Fibroblast of lung (primary cell): ENCODE measurements around the gene PLXNA1. TPM values are rescaled to one million over a fixed set of nuclear protein-coding genes. Genes with fewer than 3 reads are reported as not detected.

Experiments used
- DNase-seq, 2 donors: peaks; one replicate each; pipeline versions ENCODE4 v3.0.0 to v3.0.0-alpha.2; 2010; ENCODE audit warnings: low read depth in 2 of 2
- H2AFZ ChIP-seq: 2 replicates; pipeline ENCODE4 v1.5.1; 2012; ENCODE audit warnings: low read length, control low read depth, inconsistent platforms
- H3K27ac ChIP-seq: 2 replicates; pipeline ENCODE4 v1.5.1; 2011; ENCODE audit warnings: low read length, control low read depth; ENCODE audit not compliant: insufficient read depth
- H3K27me3 ChIP-seq: 2 replicates; pipeline ENCODE4 v1.5.1; 2011; ENCODE audit warnings: mild to moderate bottlenecking, low read length; ENCODE audit not compliant: control insufficient read depth, insufficient read depth
- H3K36me3 ChIP-seq: 2 replicates; pipeline ENCODE4 v1.5.1; 2011; ENCODE audit warnings: low read length; ENCODE audit not compliant: control insufficient read depth, insufficient read depth
- H3K4me1 ChIP-seq: 2 replicates; pipeline ENCODE4 v1.5.1; 2011; ENCODE audit warnings: low read length; ENCODE audit not compliant: control insufficient read depth, insufficient read depth; ENCODE audit errors: extremely low read depth
- H3K4me2 ChIP-seq: 2 replicates; pipeline ENCODE4 v1.5.1; 2011; ENCODE audit warnings: low read length, control low read depth; ENCODE audit not compliant: insufficient read depth; ENCODE audit errors: extremely low read depth
- H3K4me3 ChIP-seq, 4 experiments: fragments of 200-600 bp in 1 of 4; sonication (generic) in 1 of 4; replicated peaks in 1 of 4; 2 replicates each; pipeline ENCODE4 v1.5.1; 2011 to 2016; ENCODE audit warnings: low read length in 4 of 4, low read depth in 3 of 4, mild to moderate bottlenecking in 3 of 4, control low read depth in 2 of 4, inconsistent platforms in 1 of 4, mixed read lengths in 1 of 4; ENCODE audit not compliant: insufficient read depth in 1 of 4; ENCODE audit errors: control extremely low read depth in 1 of 4
- H3K79me2 ChIP-seq: 2 replicates; pipeline ENCODE4 v1.5.1; 2012; ENCODE audit warnings: mild to moderate bottlenecking, low read length, inconsistent platforms; ENCODE audit not compliant: control insufficient read depth, insufficient read depth
- H3K9ac ChIP-seq: 2 replicates; pipeline ENCODE4 v1.5.1; 2011; ENCODE audit warnings: mild to moderate bottlenecking, low read length, control low read depth; ENCODE audit not compliant: insufficient read depth
- H3K9me3 ChIP-seq: 2 replicates; pipeline ENCODE4 v1.5.1; 2012; ENCODE audit warnings: low read depth, low read length; ENCODE audit not compliant: control insufficient read depth, insufficient read depth
- H4K20me1 ChIP-seq: 2 replicates; pipeline ENCODE4 v1.5.1; 2011; ENCODE audit warnings: low read length; ENCODE audit not compliant: control insufficient read depth, insufficient read depth; ENCODE audit errors: extremely low read depth
- EZH2 ChIP-seq: IDR thresholded peaks from 2 replicates; pipeline ENCODE4 v1.5.1; 2012; ENCODE audit warnings: low read length, control low read depth, mild to moderate bottlenecking; ENCODE audit errors: missing control alignments
- polyA plus RNA-seq, 2 donors: library from polyadenylated mRNA; depleted of rRNA in 1 of 2; stranded (reverse) in 1 of 2; unstranded in 1 of 2; fragments of >200 nt; gene quantifications; 2 replicates each; pipeline ENCODE4 v1.2.1, GENCODE V29; 2011 to 2012; ENCODE audit warnings: missing spikeins in 1 of 2
- total RNA-seq: library from RNA; depleted of rRNA; stranded (reverse); fragments of >200 nt; gene quantifications from 2 replicates; pipeline ENCODE4 v1.2.1, GENCODE V29; 2014
- TF ChIP-seq, protein P1 (sequence below), 2 donors: IDR thresholded peaks in 1 of 2; conservative IDR thresholded peaks in 1 of 2; 1 replicate in 1 of 2; 2 replicates in 1 of 2; pipeline ENCODE4 v1.5.1; 2011 to 2012; ENCODE audit warnings: low read length in 2 of 2, control low read depth in 1 of 2, inconsistent platforms in 1 of 2, low read depth in 1 of 2, mild to moderate bottlenecking in 1 of 2

PLXNA1 gene
- total and polyA plus RNA-seq, 2 donors (not counting 1 experiment from before 2014, with no cell fraction given) = 21.1 to 48.6 TPM

DNA sequence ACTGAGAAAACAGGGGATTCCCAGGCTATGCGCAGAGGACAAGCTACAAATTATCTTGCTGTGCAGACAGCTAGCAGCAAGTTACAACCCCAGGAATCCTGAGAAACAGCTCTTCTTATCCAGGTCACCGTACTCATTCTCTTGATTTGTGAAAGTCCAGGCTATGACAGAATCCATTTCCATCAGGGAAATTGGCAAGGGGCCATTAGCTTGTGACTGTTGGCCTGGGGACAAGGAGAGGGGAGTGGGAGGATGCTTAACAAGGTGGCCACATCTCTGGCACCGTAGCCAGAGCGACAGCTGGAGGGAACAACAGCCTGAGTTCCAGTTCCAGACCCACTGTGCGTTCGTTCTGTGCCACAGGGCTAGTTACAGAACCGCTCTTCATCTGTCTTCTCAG lies 44.9 kb upstream of the PLXNA1 start:
- Histone ChIP-seq H3K4me3 (no peak overlapping the region), H3K9me3 (no peaks in the 10 kb centered on the region), H3K9ac (no peak overlapping the region), H3K36me3 (no peaks in the 10 kb centered on the region), H3K4me2 (no peak overlapping the region), H3K27ac (no peak overlapping the region), H4K20me1 (no peaks in the 10 kb centered on the region), H2AFZ (no peak overlapping the region), H3K79me2 (no peaks in the 10 kb centered on the region), H3K27me3 (no peaks in the 10 kb centered on the region), H3K4me1 (peaks cover 2% of the 10 kb centered on the region)
- no peak for TF ChIP-seq EZH2
- TF ChIP-seq, protein P1, sequence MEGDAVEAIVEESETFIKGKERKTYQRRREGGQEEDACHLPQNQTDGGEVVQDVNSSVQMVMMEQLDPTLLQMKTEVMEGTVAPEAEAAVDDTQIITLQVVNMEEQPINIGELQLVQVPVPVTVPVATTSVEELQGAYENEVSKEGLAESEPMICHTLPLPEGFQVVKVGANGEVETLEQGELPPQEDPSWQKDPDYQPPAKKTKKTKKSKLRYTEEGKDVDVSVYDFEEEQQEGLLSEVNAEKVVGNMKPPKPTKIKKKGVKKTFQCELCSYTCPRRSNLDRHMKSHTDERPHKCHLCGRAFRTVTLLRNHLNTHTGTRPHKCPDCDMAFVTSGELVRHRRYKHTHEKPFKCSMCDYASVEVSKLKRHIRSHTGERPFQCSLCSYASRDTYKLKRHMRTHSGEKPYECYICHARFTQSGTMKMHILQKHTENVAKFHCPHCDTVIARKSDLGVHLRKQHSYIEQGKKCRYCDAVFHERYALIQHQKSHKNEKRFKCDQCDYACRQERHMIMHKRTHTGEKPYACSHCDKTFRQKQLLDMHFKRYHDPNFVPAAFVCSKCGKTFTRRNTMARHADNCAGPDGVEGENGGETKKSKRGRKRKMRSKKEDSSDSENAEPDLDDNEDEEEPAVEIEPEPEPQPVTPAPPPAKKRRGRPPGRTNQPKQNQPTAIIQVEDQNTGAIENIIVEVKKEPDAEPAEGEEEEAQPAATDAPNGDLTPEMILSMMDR (conservative IDR thresholded peaks at IDR 0.05 in 1 of 2, IDR thresholded peaks at IDR 0.05 in 1 of 2; ENCODE audit: low read depth in 1 of 2, low read length in 2 of 2) = no peak
- no peak for DNase-seq

DNA sequence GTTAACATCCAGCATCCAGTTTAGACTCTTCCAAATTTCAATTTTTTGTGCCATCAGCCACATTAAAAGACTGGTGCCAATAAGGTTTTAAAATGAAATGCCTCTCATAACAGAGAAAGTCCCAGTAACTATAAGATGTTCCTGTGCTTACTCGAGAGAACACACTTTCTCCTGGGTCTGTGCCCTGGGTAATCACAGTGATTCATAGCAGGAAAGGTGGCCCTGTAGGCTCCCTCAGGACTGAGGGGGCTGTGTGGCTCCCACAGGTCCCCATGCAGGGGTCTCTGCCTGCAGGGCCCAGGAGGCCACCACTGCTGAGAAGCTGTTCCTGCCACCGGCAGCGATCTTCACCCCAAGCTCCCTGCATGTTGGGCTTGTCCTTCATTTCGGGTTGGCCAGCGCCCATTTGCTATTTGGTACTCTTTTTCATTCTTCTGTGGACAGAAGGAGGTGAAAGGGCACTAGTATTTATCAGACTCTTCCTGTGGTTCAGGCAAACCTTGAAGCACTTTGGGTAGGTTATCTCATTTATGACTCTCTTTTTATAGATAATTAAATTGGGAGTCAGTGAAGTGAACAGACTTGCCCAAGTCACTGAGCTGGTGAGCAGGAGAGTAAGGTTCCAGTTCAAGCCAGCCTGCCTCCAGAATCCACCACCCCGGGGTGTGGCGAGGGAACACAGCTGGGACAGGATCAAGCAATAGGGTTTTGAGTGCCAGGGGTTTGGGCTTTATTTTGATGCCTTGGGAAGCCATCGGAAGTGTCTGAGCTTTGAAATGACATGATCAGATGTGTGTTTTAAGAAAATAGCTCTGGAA lies 44.2 kb upstream of the PLXNA1 start:
- TF ChIP-seq, protein P1 (conservative IDR thresholded peaks at IDR 0.05 in 1 of 2, IDR thresholded peaks at IDR 0.05 in 1 of 2; ENCODE audit: low read depth in 1 of 2, low read length in 2 of 2) = no peak
- no peak for TF ChIP-seq EZH2
- H2AFZ ChIP-seq = no peak overlapping the region
- peaks cover 1% of the 10 kb centered on the region for H3K4me1 ChIP-seq
- no peak overlapping the region for H3K9ac ChIP-seq
- H3K9me3 ChIP-seq = no peaks in the 10 kb centered on the region
- H3K79me2 ChIP-seq = no peaks in the 10 kb centered on the region
- no peaks in the 10 kb centered on the region for H4K20me1 ChIP-seq
- H3K4me2 ChIP-seq = no peak overlapping the region
- H3K4me3 ChIP-seq = no peak overlapping the region
- H3K36me3 ChIP-seq = no peaks in the 10 kb centered on the region
- H3K27me3 ChIP-seq = no peaks in the 10 kb centered on the region
- no peak overlapping the region for H3K27ac ChIP-seq
- no peak for DNase-seq

DNA sequence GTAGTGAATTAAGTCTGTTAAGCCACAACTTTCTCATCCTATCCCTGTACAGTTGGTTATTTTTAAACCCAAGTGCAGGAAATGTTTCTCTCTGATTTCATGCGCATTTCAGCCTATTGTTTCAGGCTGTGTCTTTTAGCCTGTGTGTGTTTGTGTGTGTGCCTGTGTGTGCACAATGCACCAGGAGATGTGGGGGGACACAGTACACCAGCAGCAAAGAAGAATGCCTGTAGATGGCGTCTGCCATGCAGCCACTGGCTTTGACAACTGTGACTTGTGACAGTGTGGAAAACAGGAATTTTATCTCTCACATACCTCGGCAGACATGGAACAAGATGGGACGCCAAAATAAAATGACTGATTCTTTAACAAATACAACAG lies 43.6 kb upstream of the PLXNA1 start:
- TF ChIP-seq EZH2 = no peak
- TF ChIP-seq, protein P1 (conservative IDR thresholded peaks at IDR 0.05 in 1 of 2, IDR thresholded peaks at IDR 0.05 in 1 of 2; ENCODE audit: low read depth in 1 of 2, low read length in 2 of 2) = no peak
- DNase-seq = no peak
- H3K4me2 ChIP-seq = no peak overlapping the region
- H3K36me3 ChIP-seq = no peaks in the 10 kb centered on the region
- H3K4me1 ChIP-seq = no peaks in the 10 kb centered on the region
- no peak overlapping the region for H3K4me3 ChIP-seq
- no peak overlapping the region for H3K9ac ChIP-seq
- no peak overlapping the region for H2AFZ ChIP-seq
- H3K27ac ChIP-seq = no peak overlapping the region
- H4K20me1 ChIP-seq = no peaks in the 10 kb centered on the region
- H3K9me3 ChIP-seq = no peaks in the 10 kb centered on the region
- no peaks in the 10 kb centered on the region for H3K79me2 ChIP-seq
- no peaks in the 10 kb centered on the region for H3K27me3 ChIP-seq
